OCI-LY7 (cell line): ENCODE results near the gene ACTN1. TPM values are rescaled to one million over a fixed set of nuclear protein-coding genes. Genes with fewer than 3 reads are reported as not detected.
"Not testable (repeated sequence)": the region's sequence is repeated elsewhere in the genome, so short reads cannot be mapped to it uniquely, and the experiment has no call there.

ENCODE experiments used
- BruUV-seq: library from RNA; stranded (reverse); fragments of 400-500 nt; replicated peaks from 2 replicates; lab custom pipeline; 2021; lab: Mats Ljungman, UMichigan
- CTCF ChIA-PET: fragments of 300-600 bp; sonication (Branson Sonifier 250); formaldehyde crosslinking; loops from one replicate; lab custom pipeline; 2022; ENCODE audit warnings: antibody characterized with exemption; ENCODE audit not compliant: unreplicated experiment; lab: Charles Lee
- POLR2A ChIA-PET: fragments of 300-600 bp; sonication (Branson Sonifier 250); formaldehyde crosslinking; loops from one replicate; lab custom pipeline; 2022; ENCODE audit warnings: antibody characterized with exemption; lab: Charles Lee
- DNase-seq: peaks from one replicate; pipeline ENCODE4 v3.0.0-alpha.2; 2015; ENCODE audit warnings: low spot score
- H2AFZ ChIP-seq: fragments of 200-600 bp; sonication (generic), shearing (Covaris generic); 2 replicates; pipeline ENCODE4 v1.6.1; 2014; ENCODE audit warnings: mild to moderate bottlenecking, antibody characterized with exemption, low read length, moderate library complexity
- H3K27ac ChIP-seq: fragments of 200-600 bp; sonication (generic); 2 replicates; pipeline ENCODE4 v1.5.1; 2014; ENCODE audit warnings: mixed run types, low read depth, mild to moderate bottlenecking, moderate library complexity, low read length, inconsistent platforms; ENCODE audit not compliant: poor library complexity, severe bottlenecking
- H3K36me3 ChIP-seq: fragments of 200-600 bp; sonication (generic); 2 replicates; pipeline ENCODE4 v1.6.1; 2014; ENCODE audit warnings: mild to moderate bottlenecking, antibody characterized with exemption, low read length, moderate library complexity, mixed read lengths; ENCODE audit not compliant: insufficient read depth
- H3K4me1 ChIP-seq: fragments of 200-600 bp; sonication (generic); 2 replicates; pipeline ENCODE4 v1.5.1; 2014; ENCODE audit warnings: mild to moderate bottlenecking, low read length; ENCODE audit not compliant: insufficient read depth, poor library complexity, severe bottlenecking
- H3K4me2 ChIP-seq: fragments of 200-600 bp; sonication (generic); 2 replicates; pipeline ENCODE4 v1.6.1; 2014; ENCODE audit warnings: mild to moderate bottlenecking, low read length
- H3K4me3 ChIP-seq: fragments of 200-600 bp; sonication (generic); 2 replicates; pipeline ENCODE4 v1.5.1; 2014; ENCODE audit warnings: mild to moderate bottlenecking, low read depth, low read length; ENCODE audit not compliant: poor library complexity, severe bottlenecking
- H3K79me2 ChIP-seq: fragments of 200-600 bp; sonication (generic); 2 replicates; pipeline ENCODE4 v1.6.1; 2016; ENCODE audit warnings: low read depth, mild to moderate bottlenecking, low read length, moderate library complexity, mixed read lengths; ENCODE audit not compliant: insufficient read depth
- H3K9me2 ChIP-seq: fragments of 200-600 bp; sonication (generic); 2 replicates; pipeline ENCODE4 v1.6.1; 2016; ENCODE audit warnings: mild to moderate bottlenecking, low read length, mixed read lengths; ENCODE audit not compliant: insufficient read depth
- H3K9me3 ChIP-seq: fragments of 200-600 bp; sonication (generic); 2 replicates; pipeline ENCODE4 v1.6.1; 2014; ENCODE audit warnings: mild to moderate bottlenecking, mixed run types, low read length, mixed read lengths
- H4K20me1 ChIP-seq: fragments of 200-600 bp; sonication (generic); 2 replicates; pipeline ENCODE4 v1.6.1; 2014; ENCODE audit warnings: mild to moderate bottlenecking, antibody characterized with exemption, low read length, moderate library complexity, mixed read lengths; ENCODE audit not compliant: insufficient read depth
- CTCF ChIP-seq: fragments of 200-600 bp; sonication (generic); conservative IDR thresholded peaks from 2 replicates; pipeline ENCODE4 v1.5.1; 2014; ENCODE audit warnings: mild to moderate bottlenecking, antibody characterized with exemption, low read length, moderate library complexity, mixed read lengths
- EZH2phosphoT487 ChIP-seq: fragments of 200-600 bp; sonication (generic); IDR thresholded peaks from 2 replicates; pipeline ENCODE4 v1.6.1; 2018; ENCODE audit warnings: low read depth, borderline replicate concordance, mild to moderate bottlenecking, mixed run types, antibody characterized with exemption, low read length, moderate library complexity, mixed read lengths
- intact Hi-C: fragments of 100-400 bp; cut with micrococcal nuclease; formaldehyde crosslinking; loops from one replicate; pipeline ENCODE4 v1.10.0; 2022; ENCODE audit not compliant: unreplicated experiment
- total RNA-seq, 2 experiments: library from RNA; depleted of rRNA in 1 of 2; stranded (reverse); fragments of >200 nt in 1 of 2; shearing (Covaris generic) in 1 of 2; gene quantifications; 2 replicates each; pipeline ENCODE4 v1.2.3, GENCODE V29; 2014 to 2022

The ACTN1 gene
- total RNA-seq, 2 experiments from 2014 or later, result 0.51 to 1.8 TPM

GRCh38 chr14:69023035-69023434, 43.9 kb upstream of the ACTN1 start:
- no peak for TF ChIP-seq EZH2phosphoT487
- TF ChIP-seq CTCF, result no peak
- Histone ChIP-seq H3K9me2 (no peaks in the 10 kb centered on the region), H3K4me2 (no peak overlapping the region), H3K4me1 (no peaks in the 10 kb centered on the region), H3K4me3 (no peak overlapping the region), H3K79me2 (no peaks in the 10 kb centered on the region), H3K27ac (no peak overlapping the region), H3K36me3 (no peaks in the 10 kb centered on the region), H2AFZ (no peak overlapping the region), H3K9me3 (no peaks in the 10 kb centered on the region), H4K20me1 (no peaks in the 10 kb centered on the region)
- POLR2A ChIA-PET, result no interaction called here
- no TSS peak for BruUV-seq
- CTCF ChIA-PET, result no interaction called here
- intact Hi-C loops, result no loop called here
- DNase-seq, result no peak

- H3K9me2 ChIP-seq, H3K4me3 ChIP-seq, H3K79me2 ChIP-seq, H2AFZ ChIP-seq, H3K4me1 ChIP-seq, POLR2A ChIA-PET, DNase-seq, BruUV-seq, H3K27ac ChIP-seq, H3K9me3 ChIP-seq, H4K20me1 ChIP-seq, H3K36me3 ChIP-seq, intact Hi-C loops, H3K4me2 ChIP-seq, CTCF ChIA-PET: not testable (repeated sequence)
These were observed 43.0 kb upstream of the ACTN1 start for GRCh38 chr14:69022093-69022492.

GRCh38 chr14:69017706-69018105, 38.6 kb upstream of the ACTN1 start:
- DNase-seq, result no peak
- Histone ChIP-seq H3K4me2 (no peak overlapping the region), H4K20me1 (no peaks in the 10 kb centered on the region), H3K4me1 (no peaks in the 10 kb centered on the region), H3K9me2 (no peaks in the 10 kb centered on the region), H3K4me3 (no peak overlapping the region), H3K9me3 (no peaks in the 10 kb centered on the region), H3K36me3 (no peaks in the 10 kb centered on the region), H3K27ac (no peak overlapping the region), H2AFZ (no peak overlapping the region), H3K79me2 (no peaks in the 10 kb centered on the region)
- intact Hi-C loops, result loop anchor here (10.0 kb wide), 1 partner anchor 103 kb away; no protein-coding TSS in a partner anchor
- BruUV-seq, result no TSS peak
- TF ChIP-seq CTCF (no peak), EZH2phosphoT487 (no peak)
- ChIA-PET POLR2A (no interaction called here), CTCF (no interaction called here)
